ENCODE data around the gene ANXA11. TPM values are rescaled to one million over a fixed set of nuclear protein-coding genes. Genes with fewer than 3 reads are reported as not detected.
A peak's percentile ranks its signal among the peaks of the same experiment; 100 is the strongest.
"Not testable (repeated sequence)": the region's sequence is repeated elsewhere in the genome, so short reads cannot be mapped to it uniquely, and the experiment has no call there.

ANXA11 gene
- total RNA-seq, 1 experiment from 2014 or later = 434 TPM

- no TSS peak for BruUV-seq (replicated peaks)
- Histone ChIP-seq H3K9ac (ENCODE audit: low read length) (no peak overlapping the region), H3K27ac (ENCODE audit: low read length) (no peak overlapping the region), H4K20me1 (ENCODE audit: low read length) (no peaks in the 10 kb centered on the region), H3K9me2 (replicated peaks; ENCODE audit: low read length) (no peaks in the 10 kb centered on the region), H3K4me2 (ENCODE audit: low read length) (no peak overlapping the region), H3K4me1 (ENCODE audit: insufficient read depth, low read length) (peaks cover 14% of the 10 kb centered on the region), H3K79me2 (ENCODE audit: low read length) (no peaks in the 10 kb centered on the region), H3K9me3 (ENCODE audit: low read length) (no peaks in the 10 kb centered on the region), H3K4me3 (ENCODE audit: low read length) (no peak overlapping the region), H2AFZ (ENCODE audit: low read length) (no peak overlapping the region), H3K36me3 (ENCODE audit: low read depth, low read length) (no peaks in the 10 kb centered on the region), H3K27me3 (ENCODE audit: low read length) (peaks cover 22% of the 10 kb centered on the region), H3F3A (ENCODE audit: low read length, unreplicated experiment) (no peaks in the 10 kb centered on the region)
- ATAC-seq (peak; percentile 48), DNase-seq (peak; percentile 15)
- TF ChIP-seq EZH2phosphoT487 (IDR thresholded peaks at IDR 0.05; ENCODE audit: borderline replicate concordance, low read length) (no peak), EZH2 (IDR thresholded peaks at IDR 0.05; ENCODE audit: low read length, unreplicated experiment) (no peak), CTCF (conservative IDR thresholded peaks at IDR 0.05; ENCODE audit: low read depth, low read length) (no peak)
- ChIA-PET CTCF (no interaction called here), POLR2A (ENCODE audit: unreplicated experiment) (no interaction called here)
- intact Hi-C loops (cut with micrococcal nuclease) = loop anchor here (5.0 kb wide), 1 partner anchor 154 kb away; no protein-coding TSS in a partner anchor
These were observed 69.2 kb downstream of the ANXA11 start for GRCh38 chr10:80136134-80136571.

GRCh38 chr10:80133687-80134086 lies 71.7 kb downstream of the ANXA11 start:
- ATAC-seq; H3K27ac ChIP-seq (ENCODE audit: low read length); H3K9me2 ChIP-seq (replicated peaks; ENCODE audit: low read length); H3F3A ChIP-seq (ENCODE audit: low read length, unreplicated experiment); H3K9me3 ChIP-seq (ENCODE audit: low read length); H4K20me1 ChIP-seq (ENCODE audit: low read length); DNase-seq; H3K9ac ChIP-seq (ENCODE audit: low read length); H2AFZ ChIP-seq (ENCODE audit: low read length); intact Hi-C loops (cut with micrococcal nuclease); H3K4me3 ChIP-seq (ENCODE audit: low read length); H3K4me2 ChIP-seq (ENCODE audit: low read length); H3K36me3 ChIP-seq (ENCODE audit: low read depth, low read length); BruUV-seq (replicated peaks); H3K79me2 ChIP-seq (ENCODE audit: low read length): not testable (repeated sequence)
- peaks cover 14% of the 10 kb centered on the region for H3K4me1 ChIP-seq (ENCODE audit: insufficient read depth, low read length)
- CTCF ChIA-PET = interaction anchor here (1.4 kb wide), 1 partner anchor 89 kb away, joined by 4 read pairs; no protein-coding TSS in a partner anchor
- peaks cover 22% of the 10 kb centered on the region for H3K27me3 ChIP-seq (ENCODE audit: low read length)
- POLR2A ChIA-PET (ENCODE audit: unreplicated experiment) = interaction anchor here (0.6 kb wide), 2 partner anchors 26 to 1068 kb away, joined by 3 read pairs; no protein-coding TSS in a partner anchor

GRCh38 chr10:80133206-80133605 lies 72.1 kb downstream of the ANXA11 start:
- H3K4me3 ChIP-seq (ENCODE audit: low read length) = peak overlapping the region; percentile 66

More at GRCh38 chr10:80133206-80133605, 72.1 kb downstream of the ANXA11 start:
- Histone ChIP-seq H2AFZ (ENCODE audit: low read length) (peak overlapping the region; percentile 88), H3K9ac (ENCODE audit: low read length) (no peak overlapping the region), H3K27ac (ENCODE audit: low read length) (no peak overlapping the region), H3K36me3 (ENCODE audit: low read depth, low read length) (no peaks in the 10 kb centered on the region), H3K9me2 (replicated peaks; ENCODE audit: low read length) (no peaks in the 10 kb centered on the region), H3K4me1 (ENCODE audit: insufficient read depth, low read length) (peaks cover 14% of the 10 kb centered on the region), H3K9me3 (ENCODE audit: low read length) (no peaks in the 10 kb centered on the region), H3K27me3 (ENCODE audit: low read length) (peaks cover 22% of the 10 kb centered on the region), H3K4me2 (ENCODE audit: low read length) (peak overlapping the region; percentile 86), H3F3A (ENCODE audit: low read length, unreplicated experiment) (no peaks in the 10 kb centered on the region), H3K79me2 (ENCODE audit: low read length) (no peaks in the 10 kb centered on the region), H4K20me1 (ENCODE audit: low read length) (no peaks in the 10 kb centered on the region)
- TF ChIP-seq CTCF (conservative IDR thresholded peaks at IDR 0.05; ENCODE audit: low read depth, low read length) = no peak
- no peak for TF ChIP-seq EZH2 (IDR thresholded peaks at IDR 0.05; ENCODE audit: low read length, unreplicated experiment)
- TF ChIP-seq EZH2phosphoT487 (IDR thresholded peaks at IDR 0.05; ENCODE audit: borderline replicate concordance, low read length) = no peak
- POLR2A ChIA-PET (ENCODE audit: unreplicated experiment) = interaction anchor here (0.6 kb wide), 2 partner anchors 25 to 1067 kb away, joined by 3 read pairs; no protein-coding TSS in a partner anchor
- intact Hi-C loops (cut with micrococcal nuclease) = no loop called here
- CTCF ChIA-PET = interaction anchor here (1.4 kb wide), 1 partner anchor 89 kb away, joined by 4 read pairs; no protein-coding TSS in a partner anchor
- no peak for ATAC-seq
- no TSS peak for BruUV-seq (replicated peaks)
- peak; percentile 47 for DNase-seq

Measured in PC-3 (cell line).